H9 (cell line): ENCODE data around the gene ZNF784. TPM values are rescaled to one million over a fixed set of nuclear protein-coding genes. Genes with fewer than 3 reads are reported as not detected.

Source experiments
- DNase-seq: peaks from one replicate; pipeline ENCODE4 v3.0.0-alpha.2; 2017
- H2AFZ ChIP-seq: one replicate; pipeline ENCODE4 v1.6.1; 2013; ENCODE audit warnings: mild to moderate bottlenecking, low read length, control low read depth, moderate library complexity
- H2AK5ac ChIP-seq: 2 replicates; pipeline ENCODE4 v1.6.1; 2013; ENCODE audit warnings: low read length, control low read depth, mixed read lengths; ENCODE audit not compliant: insufficient read length
- H2BK120ac ChIP-seq: one replicate; pipeline ENCODE4 v1.6.1; 2013; ENCODE audit warnings: low read depth, mild to moderate bottlenecking, low read length, control low read depth, inconsistent platforms; ENCODE audit not compliant: poor library complexity, severe bottlenecking
- H2BK12ac ChIP-seq: 2 replicates; pipeline ENCODE4 v1.6.1; 2013; ENCODE audit warnings: low read length, control low read depth, mixed read lengths, low read depth; ENCODE audit not compliant: insufficient read length
- H2BK15ac ChIP-seq: 2 replicates; pipeline ENCODE4 v1.6.1; 2013; ENCODE audit warnings: low read depth, low read length, control low read depth
- H2BK20ac ChIP-seq: one replicate; pipeline ENCODE4 v1.6.1; 2013; ENCODE audit warnings: low read depth, mild to moderate bottlenecking, low read length, control low read depth, inconsistent platforms; ENCODE audit not compliant: poor library complexity, severe bottlenecking
- H2BK5ac ChIP-seq: 2 replicates; pipeline ENCODE4 v1.6.1; 2013; ENCODE audit warnings: low read length, control low read depth, mixed read lengths; ENCODE audit not compliant: insufficient read length
- H3K14ac ChIP-seq: 2 replicates; pipeline ENCODE4 v1.6.1; 2013; ENCODE audit warnings: low read length, control low read depth; ENCODE audit not compliant: insufficient read depth
- H3K18ac ChIP-seq: 2 replicates; pipeline ENCODE4 v1.6.1; 2013; ENCODE audit warnings: low read depth, mild to moderate bottlenecking, mixed read lengths, low read length, control low read depth; ENCODE audit not compliant: insufficient read length
- H3K23ac ChIP-seq: 2 replicates; pipeline ENCODE4 v1.6.1; 2013; ENCODE audit warnings: low read length, control low read depth, mixed read lengths, low read depth; ENCODE audit not compliant: insufficient read length
- H3K23me2 ChIP-seq: 2 replicates; pipeline ENCODE4 v1.6.1; 2013; ENCODE audit warnings: low read depth, mild to moderate bottlenecking, mixed read lengths, low read length, control low read depth; ENCODE audit not compliant: insufficient read length, poor library complexity, severe bottlenecking
- H3K27ac ChIP-seq: 2 replicates; pipeline ENCODE4 v1.5.1; 2013; ENCODE audit warnings: low read length, control low read depth, mixed read lengths, low read depth; ENCODE audit not compliant: insufficient read length
- H3K27me3 ChIP-seq: 2 replicates; pipeline ENCODE4 v1.6.1; 2013; ENCODE audit warnings: low read length, control low read depth, inconsistent platforms; ENCODE audit not compliant: insufficient read depth
- H3K4ac ChIP-seq: 2 replicates; pipeline ENCODE4 v1.6.1; 2013; ENCODE audit warnings: low read depth, mild to moderate bottlenecking, control low read depth, inconsistent platforms, low read length, moderate library complexity
- H3K4me1 ChIP-seq: 2 replicates; pipeline ENCODE4 v1.6.1; 2013; ENCODE audit warnings: low read length, control low read depth, inconsistent platforms; ENCODE audit not compliant: insufficient read depth
- H3K4me2 ChIP-seq: 2 replicates; pipeline ENCODE4 v1.6.1; 2013; ENCODE audit warnings: low read length, control low read depth, mixed read lengths; ENCODE audit not compliant: insufficient read length, insufficient read depth
- H3K56ac ChIP-seq: 2 replicates; pipeline ENCODE4 v1.6.1; 2013; ENCODE audit warnings: low read depth, mild to moderate bottlenecking, mixed read lengths, low read length, control low read depth; ENCODE audit not compliant: insufficient read length
- H3K79me1 ChIP-seq: 2 replicates; pipeline ENCODE4 v1.6.1; 2013; ENCODE audit warnings: low read depth, mild to moderate bottlenecking, moderate library complexity, low read length, control low read depth, inconsistent platforms; ENCODE audit not compliant: insufficient read depth, poor library complexity, severe bottlenecking
- H3K79me2 ChIP-seq: 2 replicates; pipeline ENCODE4 v1.6.1; 2013; ENCODE audit warnings: low read length, control low read depth, inconsistent platforms; ENCODE audit not compliant: insufficient read depth
- H3K9ac ChIP-seq: 2 replicates; pipeline ENCODE4 v1.6.1; 2013; ENCODE audit warnings: low read length, control low read depth, mixed read lengths; ENCODE audit not compliant: insufficient read length; ENCODE audit errors: extremely low read depth
- H3K9me3 ChIP-seq: one replicate; pipeline ENCODE4 v1.6.1; 2013; ENCODE audit warnings: low read depth, low read length, inconsistent platforms; ENCODE audit not compliant: control insufficient read depth
- H3T11ph ChIP-seq: one replicate; pipeline ENCODE4 v1.6.1; 2013; ENCODE audit warnings: mild to moderate bottlenecking, low read length, control low read depth, inconsistent platforms
- H4K20me1 ChIP-seq: one replicate; pipeline ENCODE4 v1.6.1; 2013; ENCODE audit not compliant: control insufficient read depth, insufficient read length, insufficient read depth
- H4K5ac ChIP-seq: 2 replicates; pipeline ENCODE4 v1.6.1; 2013; ENCODE audit warnings: low read depth, mild to moderate bottlenecking, mixed read lengths, low read length, control low read depth; ENCODE audit not compliant: insufficient read length
- H4K8ac ChIP-seq: replicated peaks from 2 replicates; pipeline ENCODE4 v1.6.1; 2013; ENCODE audit warnings: low read length, control low read depth, mixed read lengths, low read depth; ENCODE audit not compliant: insufficient read length
- H4K91ac ChIP-seq: 2 replicates; pipeline ENCODE4 v1.6.1; 2013; ENCODE audit warnings: low read depth, mild to moderate bottlenecking, moderate library complexity, mixed read lengths, low read length, control low read depth; ENCODE audit not compliant: insufficient read length
- H3K27ac Mint-ChIP-seq, 3 experiments: 2 replicates in 2 of 3; 3 replicates in 1 of 3; pipeline ENCODE4 v1.8.0; 2020 to 2021; ENCODE audit warnings: mixed read lengths in 3 of 3, mild to moderate bottlenecking in 1 of 3, moderate library complexity in 1 of 3
- H3K27me3 Mint-ChIP-seq: 2 replicates; pipeline ENCODE4 v1.8.0; 2021; ENCODE audit warnings: low read depth, mild to moderate bottlenecking, moderate library complexity, mixed read lengths
- H3K36me3 Mint-ChIP-seq, 3 experiments: 2 replicates in 2 of 3; 3 replicates in 1 of 3; pipeline ENCODE4 v1.8.0; 2020 to 2021; ENCODE audit warnings: low read depth in 3 of 3, mixed read lengths in 3 of 3; ENCODE audit not compliant: insufficient read depth in 1 of 3
- H3K4me1 Mint-ChIP-seq, 2 experiments: 2 replicates each; pipeline ENCODE4 v1.8.0; 2020; ENCODE audit warnings: mixed read lengths in 2 of 2
- H3K4me3 Mint-ChIP-seq, 2 experiments: 2 replicates in 1 of 2; 3 replicates in 1 of 2; pipeline ENCODE4 v1.8.0; 2020 to 2021; ENCODE audit warnings: mild to moderate bottlenecking in 2 of 2, mixed read lengths in 2 of 2, moderate library complexity in 1 of 2
- H3K9me3 Mint-ChIP-seq, 2 experiments: 2 replicates in 1 of 2; 3 replicates in 1 of 2; pipeline ENCODE4 v1.8.0; 2020; ENCODE audit warnings: mild to moderate bottlenecking in 2 of 2, mixed read lengths in 2 of 2, moderate library complexity in 1 of 2
- CTCF ChIP-seq: fragments of 200-600 bp; sonication (generic); conservative IDR thresholded peaks from 3 replicates; pipeline ENCODE4 v1.8.0; 2021; ENCODE audit warnings: antibody characterized with exemption, mild to moderate bottlenecking
- WGBS: extraction: QIAGEN DNeasy Blood & Tissue Kit; methylation state at CpG from one replicate; pipeline ENCODE4 v1.1.7; 2013; ENCODE audit warnings: missing lambda C conversion rate, low lambda C conversion rate, mixed read lengths; ENCODE audit not compliant: insufficient read length; ENCODE audit errors: extremely low coverage; 5-methylcytosine and 5-hydroxymethylcytosine counted together
- total RNA-seq: library from RNA; stranded (reverse); gene quantifications from 2 replicates; pipeline ENCODE4 v1.2.1, GENCODE V29; 2021

Gene ZNF784
- total RNA-seq, 1 experiment from 2014 or later, result 10.7 TPM

GRCh38 chr19:55593096-55593772 lies 31.1 kb downstream of the ZNF784 start:
- peak; percentile 55 for DNase-seq
- Histone ChIP-seq H4K91ac (no peak overlapping the region), H4K8ac (no peak overlapping the region), H3K23ac (no peak overlapping the region), H2AFZ (no peak overlapping the region), H3K27ac (no peak overlapping the region), H2BK12ac (no peak overlapping the region), H3K9me3 (no peaks in the 10 kb centered on the region), H2BK20ac (no peak overlapping the region), H3K4me1 (no peaks in the 10 kb centered on the region; the same call in 1 of the 2 replicates), H3K14ac (no peak overlapping the region), H2BK120ac (no peak overlapping the region), H2AK5ac (no peak overlapping the region), H3K79me2 (no peaks in the 10 kb centered on the region), H3K18ac (no peak overlapping the region), H2BK5ac (no peak overlapping the region), H3K4me2 (no peak overlapping the region), H3K23me2 (no peaks in the 10 kb centered on the region), H4K5ac (no peak overlapping the region), H3K79me1 (no peaks in the 10 kb centered on the region), H3T11ph (no peak overlapping the region), H3K56ac (no peak overlapping the region), H3K27me3 (no peaks in the 10 kb centered on the region), H3K9ac (no peak overlapping the region), H4K20me1 (peaks cover 2% of the 10 kb centered on the region), H3K4ac (no peak overlapping the region), H2BK15ac (no peak overlapping the region)
- Mint-ChIP-seq H3K4me1 (peaks cover 22 to 43% of the 10 kb centered on the region in 2 experiments), H3K9me3 (no peaks in the 10 kb centered on the region; a peak in 1 of 5 replicates), H3K27me3 (no peaks in the 10 kb centered on the region; the same call in 1 of the 2 replicates), H3K27ac (peak overlapping the region in 2 of 3 experiments; percentile 40 to 45; a peak in 2 of 7 replicates), H3K4me3 (no peak overlapping the region), H3K36me3 (peaks cover 28 to 36% (median 32%) of the 10 kb centered on the region in 3 experiments; a peak in 6 of 7 replicates)
- TF ChIP-seq CTCF, result no peak
- WGBS, result no CpG with 5 or more reads among the region's 68 CpGs
